OCI-LY7 (cell line): Measurements from ENCODE around the gene LAMTOR2. TPM values are rescaled to one million over a fixed set of nuclear protein-coding genes. Genes with fewer than 3 reads are reported as not detected.

Experiments
- BruUV-seq: library from RNA; stranded (reverse); fragments of 400-500 nt; replicated peaks from 2 replicates; lab custom pipeline; 2021; lab: Mats Ljungman, UMichigan
- CTCF ChIA-PET: fragments of 300-600 bp; sonication (Branson Sonifier 250); formaldehyde crosslinking; loops from one replicate; lab custom pipeline; 2022; ENCODE audit warnings: antibody characterized with exemption; ENCODE audit not compliant: unreplicated experiment; lab: Charles Lee
- POLR2A ChIA-PET: fragments of 300-600 bp; sonication (Branson Sonifier 250); formaldehyde crosslinking; loops from one replicate; lab custom pipeline; 2022; ENCODE audit warnings: antibody characterized with exemption; lab: Charles Lee
- DNase-seq: peaks from one replicate; pipeline ENCODE4 v3.0.0-alpha.2; 2015; ENCODE audit warnings: low spot score
- H2AFZ ChIP-seq: fragments of 200-600 bp; sonication (generic), shearing (Covaris generic); 2 replicates; pipeline ENCODE4 v1.6.1; 2014; ENCODE audit warnings: mild to moderate bottlenecking, antibody characterized with exemption, low read length, moderate library complexity
- H3K27ac ChIP-seq: fragments of 200-600 bp; sonication (generic); 2 replicates; pipeline ENCODE4 v1.5.1; 2014; ENCODE audit warnings: mixed run types, low read depth, mild to moderate bottlenecking, moderate library complexity, low read length, inconsistent platforms; ENCODE audit not compliant: poor library complexity, severe bottlenecking
- H3K36me3 ChIP-seq: fragments of 200-600 bp; sonication (generic); 2 replicates; pipeline ENCODE4 v1.6.1; 2014; ENCODE audit warnings: mild to moderate bottlenecking, antibody characterized with exemption, low read length, moderate library complexity, mixed read lengths; ENCODE audit not compliant: insufficient read depth
- H3K4me1 ChIP-seq: fragments of 200-600 bp; sonication (generic); 2 replicates; pipeline ENCODE4 v1.5.1; 2014; ENCODE audit warnings: mild to moderate bottlenecking, low read length; ENCODE audit not compliant: insufficient read depth, poor library complexity, severe bottlenecking
- H3K4me2 ChIP-seq: fragments of 200-600 bp; sonication (generic); 2 replicates; pipeline ENCODE4 v1.6.1; 2014; ENCODE audit warnings: mild to moderate bottlenecking, low read length
- H3K4me3 ChIP-seq: fragments of 200-600 bp; sonication (generic); 2 replicates; pipeline ENCODE4 v1.5.1; 2014; ENCODE audit warnings: mild to moderate bottlenecking, low read depth, low read length; ENCODE audit not compliant: poor library complexity, severe bottlenecking
- H3K79me2 ChIP-seq: fragments of 200-600 bp; sonication (generic); 2 replicates; pipeline ENCODE4 v1.6.1; 2016; ENCODE audit warnings: low read depth, mild to moderate bottlenecking, low read length, moderate library complexity, mixed read lengths; ENCODE audit not compliant: insufficient read depth
- H3K9me2 ChIP-seq: fragments of 200-600 bp; sonication (generic); 2 replicates; pipeline ENCODE4 v1.6.1; 2016; ENCODE audit warnings: mild to moderate bottlenecking, low read length, mixed read lengths; ENCODE audit not compliant: insufficient read depth
- H3K9me3 ChIP-seq: fragments of 200-600 bp; sonication (generic); 2 replicates; pipeline ENCODE4 v1.6.1; 2014; ENCODE audit warnings: mild to moderate bottlenecking, mixed run types, low read length, mixed read lengths
- H4K20me1 ChIP-seq: fragments of 200-600 bp; sonication (generic); 2 replicates; pipeline ENCODE4 v1.6.1; 2014; ENCODE audit warnings: mild to moderate bottlenecking, antibody characterized with exemption, low read length, moderate library complexity, mixed read lengths; ENCODE audit not compliant: insufficient read depth
- CTCF ChIP-seq: fragments of 200-600 bp; sonication (generic); conservative IDR thresholded peaks from 2 replicates; pipeline ENCODE4 v1.5.1; 2014; ENCODE audit warnings: mild to moderate bottlenecking, antibody characterized with exemption, low read length, moderate library complexity, mixed read lengths
- EZH2phosphoT487 ChIP-seq: fragments of 200-600 bp; sonication (generic); IDR thresholded peaks from 2 replicates; pipeline ENCODE4 v1.6.1; 2018; ENCODE audit warnings: low read depth, borderline replicate concordance, mild to moderate bottlenecking, mixed run types, antibody characterized with exemption, low read length, moderate library complexity, mixed read lengths
- intact Hi-C: fragments of 100-400 bp; cut with micrococcal nuclease; formaldehyde crosslinking; loops from one replicate; pipeline ENCODE4 v1.10.0; 2022; ENCODE audit not compliant: unreplicated experiment
- total RNA-seq, 2 experiments: library from RNA; depleted of rRNA in 1 of 2; stranded (reverse); fragments of >200 nt in 1 of 2; shearing (Covaris generic) in 1 of 2; gene quantifications; 2 replicates each; pipeline ENCODE4 v1.2.3, GENCODE V29; 2014 to 2022

The LAMTOR2 gene
- total RNA-seq, 2 experiments from 2014 or later: 55.2 to 71.3 TPM

- intact Hi-C loops: loop anchor here (1.0 to 5.0 kb wide), 3 partner anchors 40 to 137 kb away; partner anchors contain the start of gene PMF1
- Histone ChIP-seq H3K4me3 (peak overlapping the region; percentile 37), H3K36me3 (no peaks in the 10 kb centered on the region), H3K79me2 (no peaks in the 10 kb centered on the region), H2AFZ (peak overlapping the region; percentile 3; the same call in 1 of the 2 replicates), H3K9me2 (no peaks in the 10 kb centered on the region), H4K20me1 (no peaks in the 10 kb centered on the region), H3K27ac (peak overlapping the region; percentile 3), H3K4me2 (peak overlapping the region; percentile 73), H3K9me3 (no peaks in the 10 kb centered on the region), H3K4me1 (peaks cover 15% of the 10 kb centered on the region)
- BruUV-seq: no TSS peak
- DNase-seq: no peak
- TF ChIP-seq CTCF (no peak), EZH2phosphoT487 (no peak)
- POLR2A ChIA-PET: interaction anchor here (1.0 to 1.8 kb wide), 3 partner anchors 38 to 273 kb away, joined by 3 to 5 read pairs (median 4); partner anchors contain the start of gene SMG5
- CTCF ChIA-PET: interaction anchor here (0.6 to 1.0 kb wide), 3 partner anchors 36 to 206 kb away, joined by 3 to 8 read pairs (median 5); no protein-coding TSS in a partner anchor
These were observed 35.7 kb downstream of the LAMTOR2 start for GRCh38 chr1:156090138-156090839.

- no peak overlapping the region for H3K27ac ChIP-seq
- H3K79me2 ChIP-seq: no peaks in the 10 kb centered on the region
- no TSS peak for BruUV-seq
- peaks cover 17% of the 10 kb centered on the region for H3K4me1 ChIP-seq
- no peaks in the 10 kb centered on the region for H3K9me3 ChIP-seq
- CTCF ChIA-PET: interaction anchor here (1.0 kb wide), 1 partner anchor 35 kb away, joined by 5 read pairs; no protein-coding TSS in a partner anchor
- H3K4me2 ChIP-seq: no peak overlapping the region
- H3K9me2 ChIP-seq: no peaks in the 10 kb centered on the region
- intact Hi-C loops: loop anchor here (1.0 to 5.0 kb wide), 3 partner anchors 39 to 136 kb away; partner anchors contain the start of gene PMF1
- H3K36me3 ChIP-seq: no peaks in the 10 kb centered on the region
- H3K4me3 ChIP-seq: no peak overlapping the region
- TF ChIP-seq CTCF (peak; percentile 97), EZH2phosphoT487 (no peak)
- H4K20me1 ChIP-seq: no peaks in the 10 kb centered on the region
- no peak overlapping the region for H2AFZ ChIP-seq
- POLR2A ChIA-PET: interaction anchor here (0.6 to 1.8 kb wide), 2 partner anchors 37 to 334 kb away, joined by 3 to 4 read pairs; no protein-coding TSS in a partner anchor
- DNase-seq: peak; percentile 89
These were observed 36.2 kb downstream of the LAMTOR2 start for GRCh38 chr1:156090840-156091188.
